ENCODE results near the gene UQCR10.

Gene UQCR10

GRCh38 chr22:29757096-29757495 is 10.1 kb upstream of the UQCR10 start:
- Histone ChIP-seq H3K9me3 (ENCODE audit: insufficient read depth, low read length, severe bottlenecking) (no peaks in the 10 kb centered on the region), H3K9ac (ENCODE audit: low read depth, low read length) (no peak overlapping the region), H3K4me2 (ENCODE audit: insufficient read depth, low read length) (no peak overlapping the region), H3K36me3 (ENCODE audit: insufficient read depth, low read length) (0 out of 2 replicates have a peak, but pooled peaks cover 3% of the 10 kb centered on the region), H3K27me3 (ENCODE audit: insufficient read depth, low read length, poor library complexity) (no peaks in the 10 kb centered on the region), H3K4me1 (ENCODE audit: insufficient read depth, low read length) (no peaks in the 10 kb centered on the region), H2AFZ (ENCODE audit: low read depth, low read length) (no peak overlapping the region), H3K79me2 (ENCODE audit: insufficient read depth, low read length) (0 out of 2 replicates have a peak, but pooled peaks cover 2% of the 10 kb centered on the region), H3K27ac (ENCODE audit: low read length) (no peak overlapping the region), H4K20me1 (ENCODE audit: insufficient read depth, low read length) (0 out of 2 replicates have a peak, but pooled peaks cover 3% of the 10 kb centered on the region), H3K4me3 (ENCODE audit: low read depth in 1 of 2, low read length in 2 of 2) (no peak overlapping the region)
- no peak for TF ChIP-seq EZH2 (IDR thresholded peaks at IDR 0.05; ENCODE audit: borderline replicate concordance, low read depth, low read length, severe bottlenecking)
- ATAC-seq (ENCODE audit: insufficient read depth, low read depth), result no peak
- no peak for DNase-seq

GRCh38 chr22:29758068-29758622 is 9.0 kb upstream of the UQCR10 start:
- H4K20me1 ChIP-seq (ENCODE audit: insufficient read depth, low read length), result 0 out of 2 replicates have a peak, but pooled peaks cover 3% of the 10 kb centered on the region
- DNase-seq, result no peak
- no peaks in the 10 kb centered on the region for H3K27me3 ChIP-seq (ENCODE audit: insufficient read depth, low read length, poor library complexity)
- H3K4me1 ChIP-seq (ENCODE audit: insufficient read depth, low read length), result no peaks in the 10 kb centered on the region
- no peak overlapping the region for H3K9ac ChIP-seq (ENCODE audit: low read depth, low read length)
- ATAC-seq (ENCODE audit: insufficient read depth, low read depth), result no peak
- no peak overlapping the region for H3K4me3 ChIP-seq (ENCODE audit: low read depth in 1 of 2, low read length in 2 of 2)
- H3K27ac ChIP-seq (ENCODE audit: low read length), result no peak overlapping the region
- 0 out of 2 replicates have a peak, but pooled peaks cover 2% of the 10 kb centered on the region for H3K79me2 ChIP-seq (ENCODE audit: insufficient read depth, low read length)
- H3K36me3 ChIP-seq (ENCODE audit: insufficient read depth, low read length), result no peaks in the 10 kb centered on the region
- H2AFZ ChIP-seq (ENCODE audit: low read depth, low read length), result no peak overlapping the region
- TF ChIP-seq EZH2 (IDR thresholded peaks at IDR 0.05; ENCODE audit: borderline replicate concordance, low read depth, low read length, severe bottlenecking), result no peak
- no peak for TF ChIP-seq CTCF (IDR thresholded peaks at IDR 0.05; ENCODE audit: borderline replicate concordance, extremely low read depth, low read length, poor library complexity, severe bottlenecking)
- no peak overlapping the region for H3K4me2 ChIP-seq (ENCODE audit: insufficient read depth, low read length)
- no peaks in the 10 kb centered on the region for H3K9me3 ChIP-seq (ENCODE audit: insufficient read depth, low read length, severe bottlenecking)

GRCh38 chr22:29758959-29759358 is 8.2 kb upstream of the UQCR10 start:
- Histone ChIP-seq H3K27ac (ENCODE audit: low read length) (no peak overlapping the region), H3K4me2 (ENCODE audit: insufficient read depth, low read length) (no peak overlapping the region), H3K9me3 (ENCODE audit: insufficient read depth, low read length, severe bottlenecking) (no peaks in the 10 kb centered on the region), H3K36me3 (ENCODE audit: insufficient read depth, low read length) (no peaks in the 10 kb centered on the region), H3K4me3 (ENCODE audit: low read depth in 1 of 2, low read length in 2 of 2) (no peak overlapping the region), H3K4me1 (ENCODE audit: insufficient read depth, low read length) (peaks cover 2% of the 10 kb centered on the region), H3K79me2 (ENCODE audit: insufficient read depth, low read length) (0 out of 2 replicates have a peak, but pooled peaks cover 6% of the 10 kb centered on the region), H3K9ac (ENCODE audit: low read depth, low read length) (no peak overlapping the region), H2AFZ (ENCODE audit: low read depth, low read length) (no peak overlapping the region), H4K20me1 (ENCODE audit: insufficient read depth, low read length) (0 out of 2 replicates have a peak, but pooled peaks cover 3% of the 10 kb centered on the region), H3K27me3 (ENCODE audit: insufficient read depth, low read length, poor library complexity) (no peaks in the 10 kb centered on the region)
- TF ChIP-seq CTCF (IDR thresholded peaks at IDR 0.05; ENCODE audit: borderline replicate concordance, extremely low read depth, low read length, poor library complexity, severe bottlenecking) (no peak), EZH2 (IDR thresholded peaks at IDR 0.05; ENCODE audit: borderline replicate concordance, low read depth, low read length, severe bottlenecking) (no peak)
- ATAC-seq (ENCODE audit: insufficient read depth, low read depth) (no peak), DNase-seq (no peak)

GRCh38 chr22:29762263-29762662 is 4.9 kb upstream of the UQCR10 start:
- Histone ChIP-seq H3K4me2 (ENCODE audit: insufficient read depth, low read length) (no peak overlapping the region), H3K79me2 (ENCODE audit: insufficient read depth, low read length) (peaks cover 32% of the 10 kb centered on the region), H3K27me3 (ENCODE audit: insufficient read depth, low read length, poor library complexity) (no peaks in the 10 kb centered on the region), H3K9ac (ENCODE audit: low read depth, low read length) (no peak overlapping the region), H4K20me1 (ENCODE audit: insufficient read depth, low read length) (no peaks in the 10 kb centered on the region), H3K27ac (ENCODE audit: low read length) (no peak overlapping the region), H3K4me1 (ENCODE audit: insufficient read depth, low read length) (peaks cover 27% of the 10 kb centered on the region), H2AFZ (ENCODE audit: low read depth, low read length) (no peak overlapping the region), H3K9me3 (ENCODE audit: insufficient read depth, low read length, severe bottlenecking) (no peaks in the 10 kb centered on the region), H3K4me3 (ENCODE audit: low read depth in 1 of 2, low read length in 2 of 2) (no peak overlapping the region), H3K36me3 (ENCODE audit: insufficient read depth, low read length) (peaks cover under 1% of the 10 kb centered on the region; the same call in 1 of the 2 replicates)
- no peak for TF ChIP-seq EZH2 (IDR thresholded peaks at IDR 0.05; ENCODE audit: borderline replicate concordance, low read depth, low read length, severe bottlenecking)
- TF ChIP-seq CTCF (IDR thresholded peaks at IDR 0.05; ENCODE audit: borderline replicate concordance, extremely low read depth, low read length, poor library complexity, severe bottlenecking), result no peak
- no peak for DNase-seq
- ATAC-seq (ENCODE audit: insufficient read depth, low read depth), result no peak

Data from DND-41 (cell line).